ENCODE measurements around the gene GRIK5. TPM values are rescaled to one million over a fixed set of nuclear protein-coding genes. Genes with fewer than 3 reads are reported as not detected.

Gene GRIK5
- total and polyA plus RNA-seq, 2 of the 8 experiments (the other 6 are each of a cell fraction or from before 2014, with no cell fraction given): 17.8 to 42.9 TPM

DNA sequence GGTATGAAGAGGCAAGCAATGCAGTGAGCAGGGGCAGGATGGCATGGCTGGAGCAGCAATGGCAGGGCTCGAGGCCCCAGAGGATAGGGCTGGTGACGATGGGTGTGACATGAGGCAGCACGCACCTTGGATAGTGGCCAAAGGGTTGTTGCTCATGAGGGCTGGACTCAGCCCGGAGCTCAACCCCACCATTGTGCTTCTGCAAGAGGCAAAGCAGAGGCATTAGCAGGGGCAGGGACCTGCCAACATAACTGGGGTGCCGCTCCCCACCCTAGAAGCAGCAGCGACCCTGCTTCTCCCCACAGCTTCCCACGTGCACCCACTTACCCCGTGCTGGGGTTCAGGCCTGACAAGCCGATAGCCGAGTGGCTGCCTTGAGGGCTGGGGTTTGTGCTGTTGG is 21.7 kb upstream of the GRIK5 start (continued):
- TF ChIP-seq MAFK (IDR thresholded peaks at IDR 0.05; ENCODE audit: low read depth, low read length): no peak
- TF ChIP-seq TBP (IDR thresholded peaks at IDR 0.05; ENCODE audit: low read depth, low read length): no peak
- no peak for TF ChIP-seq NANOG (IDR thresholded peaks at IDR 0.05; ENCODE audit: insufficient read depth, low read depth, low read length, poor library complexity, severe bottlenecking)
- TF ChIP-seq KDM4A (IDR thresholded peaks at IDR 0.05; ENCODE audit: low read depth, low read length, severe bottlenecking): no peak
